ENCODE results near the gene NPDC1.

NPDC1 gene

DNA sequence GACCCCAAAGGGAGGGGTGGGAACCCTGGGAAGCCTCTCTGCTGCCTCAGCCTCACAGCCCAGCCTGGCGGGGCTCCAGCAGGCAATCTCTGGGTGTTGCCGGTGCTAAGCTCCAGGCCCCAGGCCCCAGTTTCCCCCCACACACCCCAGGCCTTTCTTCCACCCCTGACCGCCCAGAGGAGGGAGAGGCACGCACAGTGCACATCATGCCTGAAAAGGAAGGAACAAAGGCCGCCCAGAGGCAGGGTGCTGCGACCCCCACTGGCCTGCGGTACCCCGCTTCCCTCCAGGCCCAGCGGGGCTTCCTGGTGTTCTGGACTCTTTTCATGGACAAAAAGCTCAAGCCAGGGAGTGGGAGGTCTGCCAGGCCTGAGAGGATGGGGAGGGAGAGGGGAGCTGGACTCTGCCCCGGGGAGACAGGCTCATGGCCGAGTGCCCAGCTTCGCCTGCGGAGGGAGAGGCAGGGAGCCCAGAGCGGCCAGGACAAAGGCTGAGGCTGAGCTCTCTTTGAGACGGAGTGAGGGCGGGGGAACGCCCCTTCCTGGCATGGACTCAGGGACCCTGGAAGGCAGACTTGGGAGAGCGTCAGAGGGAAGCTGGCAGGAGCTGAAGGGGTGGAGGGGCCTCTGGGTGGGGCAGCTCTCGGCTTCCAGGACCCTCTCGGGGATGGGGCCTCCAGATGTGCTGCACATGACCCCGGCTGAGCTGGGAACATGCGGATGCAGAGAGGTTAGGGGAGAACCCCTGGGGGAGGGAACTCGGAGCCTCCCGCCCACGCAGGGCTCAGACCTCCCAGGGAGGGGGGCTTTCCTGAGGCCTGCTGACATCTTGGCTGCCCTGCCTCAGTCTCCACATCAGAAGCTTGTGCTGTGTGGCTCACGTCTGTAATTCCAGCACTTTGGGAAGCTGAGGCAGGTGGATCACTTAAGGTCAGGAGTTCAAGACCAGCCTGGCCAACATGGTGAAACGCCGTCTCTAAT lies 9.7 kb upstream of the NPDC1 start:
- DNase-seq, result no peak

GRCh38 chr9:137054932-137055384 lies 9.0 kb upstream of the NPDC1 start:
- DNase-seq, result no peak

GRCh38 chr9:137053944-137054931 lies 8.3 kb upstream of the NPDC1 start, which contains the start of gene ENTPD2:
Gene ENTPD2 (minus strand): TSS chr9:137054061. CDS start chr9:137053997, 64 bp downstream.
- DNase-seq, result no peak

DNA sequence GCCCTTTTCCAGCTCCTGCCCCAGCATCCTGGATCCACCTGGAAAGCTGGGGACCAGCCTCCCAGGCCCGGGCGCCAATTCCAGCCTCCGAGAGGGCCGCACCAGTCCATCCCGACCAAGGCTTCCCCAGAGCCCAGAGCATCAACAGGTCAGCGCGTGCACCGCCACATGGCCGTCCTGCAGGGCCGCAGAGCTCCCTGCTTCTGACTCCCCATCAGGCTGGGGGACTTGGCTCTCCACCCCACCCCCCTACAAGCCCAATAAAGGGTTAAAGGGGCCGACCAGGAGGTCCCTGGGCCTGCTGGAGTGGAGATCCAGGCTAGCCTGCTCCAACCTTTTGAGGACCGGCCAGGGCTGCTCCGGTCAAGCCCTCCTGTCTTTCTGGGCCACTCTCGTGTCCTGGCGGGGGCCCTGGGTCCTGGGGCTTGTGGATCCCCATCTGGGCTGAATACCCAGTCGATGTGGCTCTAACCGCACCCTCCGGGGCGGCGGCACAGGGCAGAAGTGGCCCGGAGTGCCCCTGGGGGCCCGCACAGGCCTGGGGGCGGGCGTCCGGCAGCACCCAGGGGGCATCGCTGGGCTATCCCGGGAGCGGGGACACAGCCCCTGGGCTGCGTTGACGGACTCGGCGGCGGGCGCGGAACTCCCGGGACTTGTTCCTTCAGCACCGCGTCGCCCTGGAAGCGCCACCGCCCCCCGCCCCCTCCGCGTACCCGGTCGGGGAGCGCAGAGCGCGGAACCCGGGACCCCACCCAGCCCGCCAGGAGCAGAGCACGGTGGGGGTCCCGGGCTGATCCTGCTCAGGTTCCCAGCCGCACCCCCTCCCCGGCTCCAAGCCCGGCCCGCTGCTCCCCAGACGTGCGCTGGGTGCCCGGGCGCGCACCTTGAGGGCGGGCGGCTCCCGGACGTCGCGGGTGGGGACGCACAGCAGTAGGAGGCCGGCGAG lies 7.3 kb upstream of the NPDC1 start:
- no peak for DNase-seq

DNA sequence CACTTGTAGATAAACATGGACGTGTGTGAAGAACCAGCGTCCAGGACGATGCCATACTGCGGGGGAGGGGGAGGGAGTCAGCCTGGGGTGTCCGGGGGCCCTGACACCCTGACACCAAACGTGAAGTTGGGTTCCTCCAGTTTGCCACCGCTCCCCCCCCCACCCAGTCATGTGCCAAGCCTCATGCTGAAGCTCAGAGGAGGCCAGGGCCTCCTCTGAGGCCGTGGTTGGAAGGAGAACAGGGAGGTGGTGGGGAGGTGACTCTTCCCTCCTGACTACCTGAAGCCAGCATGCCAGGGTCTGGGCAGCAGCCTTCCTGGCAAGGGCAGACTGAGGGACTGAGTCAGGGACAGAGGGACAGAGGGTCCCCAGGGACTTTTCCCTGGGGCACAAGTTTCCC lies 6.3 kb upstream of the NPDC1 start:
- no peak for DNase-seq

GRCh38 chr9:137051145-137051724 lies 5.3 kb upstream of the NPDC1 start:
- DNase-seq, result no peak

DNA sequence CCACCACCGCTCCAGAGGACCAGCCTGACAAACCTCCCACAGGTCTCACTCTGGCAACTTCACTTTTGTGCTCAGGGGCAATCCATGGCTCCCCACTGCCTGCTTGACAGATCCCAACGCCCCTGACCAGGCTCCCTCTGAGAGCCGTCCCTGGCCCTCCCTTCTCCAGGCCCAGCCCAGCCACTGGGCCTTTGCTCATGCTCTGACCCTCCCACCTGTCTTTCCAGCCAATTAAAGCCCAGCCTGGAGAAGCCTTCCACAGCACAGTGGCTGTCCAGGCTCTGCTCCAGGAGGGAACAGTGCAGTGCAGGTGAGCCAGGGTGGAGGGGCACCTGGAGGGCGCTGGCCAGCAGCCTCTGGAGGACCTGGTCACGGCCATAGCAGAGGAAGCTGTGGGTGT lies 4.6 kb upstream of the NPDC1 start:
- DNase-seq, result no peak

DNA sequence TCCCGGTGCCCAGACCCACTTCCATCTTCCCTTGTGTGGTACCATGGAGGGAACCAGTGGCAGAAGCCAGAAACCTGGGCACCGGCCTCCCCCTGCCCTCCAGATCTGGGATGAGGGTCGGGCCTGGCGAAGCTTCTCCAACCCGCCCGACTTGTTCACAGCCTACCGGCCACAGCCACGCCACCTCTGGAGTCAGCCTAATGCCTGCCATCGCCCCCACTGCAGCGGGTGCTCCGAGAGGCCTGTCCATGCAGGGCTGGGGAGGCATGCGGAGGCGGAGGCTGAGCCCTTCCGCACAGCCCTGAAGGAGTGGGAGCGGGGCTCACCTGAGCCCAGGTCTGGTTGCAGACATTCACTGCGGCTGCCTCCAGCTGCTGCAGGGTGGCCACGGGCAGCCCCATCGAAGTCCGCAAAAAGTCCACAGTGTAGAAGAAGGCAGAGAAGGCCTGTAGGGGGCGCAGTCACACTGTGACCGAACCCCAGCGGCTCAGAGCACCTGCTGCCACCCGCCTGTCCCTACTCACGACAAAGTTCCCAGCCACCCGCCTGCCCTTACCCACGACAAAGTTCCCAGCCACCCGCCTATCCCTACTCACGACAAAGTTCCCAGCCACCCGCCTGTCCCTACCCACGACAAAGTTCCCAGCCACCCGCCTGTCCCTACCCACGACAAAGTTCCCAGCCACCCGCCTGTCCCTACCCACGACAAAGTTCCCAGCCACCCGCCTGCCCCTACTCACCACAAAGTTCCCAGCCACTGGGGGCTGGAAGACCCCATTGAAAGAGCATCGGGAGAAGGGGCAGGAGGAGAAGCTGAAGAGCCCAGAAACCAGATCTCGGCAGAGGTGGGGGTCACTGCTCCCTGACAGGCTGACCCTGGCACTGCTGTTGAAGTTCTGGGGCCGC lies 3.8 kb upstream of the NPDC1 start:
- no peak for DNase-seq

DNA sequence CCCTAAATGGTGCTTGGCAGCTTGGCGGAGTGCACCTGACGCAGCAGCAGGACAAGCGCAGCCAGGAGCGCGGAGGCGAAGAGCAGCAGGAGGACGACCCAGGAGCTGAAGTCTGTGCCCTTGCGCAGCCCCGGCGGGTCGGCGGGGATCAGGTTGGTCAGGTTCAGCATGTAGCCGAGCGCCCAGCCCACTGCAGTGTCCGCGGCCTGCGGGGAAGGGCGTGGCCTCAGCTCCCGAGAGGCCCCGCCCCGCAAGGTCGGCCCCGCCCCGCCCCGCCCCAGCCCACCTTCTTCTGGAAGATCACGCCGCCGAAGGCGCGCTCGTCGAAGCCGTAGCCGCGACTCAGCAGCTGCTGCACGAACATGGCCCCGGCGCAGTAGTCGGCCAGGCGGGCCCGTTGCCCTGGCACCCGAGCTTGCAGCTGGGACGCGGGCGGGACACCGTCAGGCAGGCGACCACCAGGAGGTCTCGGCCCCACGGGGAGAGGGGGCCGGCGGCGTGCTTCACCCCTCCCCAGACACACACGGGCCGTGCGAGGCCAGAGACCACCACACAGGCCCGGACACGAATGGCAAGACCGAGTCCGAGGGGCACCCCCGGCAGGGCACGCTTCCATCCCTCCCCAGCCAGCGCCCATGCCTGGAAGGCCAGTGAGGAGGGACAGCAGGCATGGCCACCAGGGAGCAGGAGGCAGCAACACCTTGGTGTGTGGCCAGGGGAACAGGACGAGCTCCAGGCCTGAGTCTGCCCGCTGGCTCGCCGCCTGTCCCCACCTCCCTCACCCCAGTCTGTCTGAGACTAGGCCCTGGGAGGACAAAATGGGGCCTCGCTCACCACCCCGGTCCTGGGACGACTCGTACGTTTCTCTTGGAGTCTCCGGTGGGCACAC lies 2.9 kb upstream of the NPDC1 start:
- DNase-seq, result no peak

- no peak for DNase-seq
Observed at GRCh38 chr9:137045294-137046087, 486 bp downstream of the NPDC1 start.

DNA sequence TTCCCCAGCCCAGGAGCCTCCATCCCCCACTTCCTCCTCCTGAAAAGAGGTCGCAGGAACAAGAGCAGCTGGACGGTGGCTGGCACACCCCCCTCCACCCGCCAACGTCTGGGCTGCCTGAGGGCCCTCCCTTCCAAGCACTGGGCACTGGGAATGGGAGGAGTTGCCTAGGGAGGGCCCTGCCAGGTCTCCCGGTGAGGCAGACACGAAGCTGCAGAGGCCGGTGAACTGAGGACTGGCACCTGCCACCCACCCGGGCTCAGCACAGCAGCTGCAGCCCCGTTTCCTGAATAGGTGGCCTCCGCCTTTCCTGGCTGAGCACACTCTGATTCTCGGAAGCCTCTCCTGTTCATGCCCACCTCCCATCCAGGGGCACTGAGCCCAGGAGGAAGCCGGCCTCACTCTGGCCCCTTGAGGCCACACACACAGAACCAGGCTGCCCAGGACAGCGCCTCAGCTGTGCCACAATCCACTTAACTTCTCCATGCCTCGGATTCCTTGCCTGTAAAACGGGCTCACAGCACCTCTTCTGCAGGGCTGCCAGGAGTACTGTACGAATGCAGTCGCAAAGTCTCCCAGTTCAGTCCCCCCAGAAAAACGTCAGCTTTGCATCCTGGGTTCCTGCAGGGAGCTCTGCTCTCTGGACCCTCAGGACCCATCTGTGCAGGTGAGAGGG lies 1.3 kb downstream of the NPDC1 start:
- no peak for DNase-seq

DNA sequence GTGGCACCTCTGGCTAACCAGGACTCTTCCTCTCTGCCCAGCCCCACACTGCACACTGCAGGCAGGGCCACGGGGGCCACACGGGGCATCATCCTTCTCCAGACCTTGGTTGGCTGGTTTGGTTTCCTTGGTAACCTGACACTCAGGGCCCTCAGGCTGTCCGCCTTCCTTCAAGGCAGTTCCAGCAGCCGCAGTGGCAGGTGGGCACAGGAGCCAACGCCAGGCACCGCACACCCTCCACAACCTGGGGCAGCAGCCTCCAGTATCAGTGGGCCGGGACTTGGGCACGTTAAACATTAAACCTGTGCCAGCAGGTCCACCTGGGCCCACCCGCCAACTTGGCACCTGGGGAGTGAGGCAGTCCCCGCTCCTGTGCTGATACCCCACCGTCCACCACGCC lies 1.9 kb downstream of the NPDC1 start:
- no peak for DNase-seq

GRCh38 chr9:137042751-137043727 lies 2.9 kb downstream of the NPDC1 start:
- no peak for DNase-seq

DNA sequence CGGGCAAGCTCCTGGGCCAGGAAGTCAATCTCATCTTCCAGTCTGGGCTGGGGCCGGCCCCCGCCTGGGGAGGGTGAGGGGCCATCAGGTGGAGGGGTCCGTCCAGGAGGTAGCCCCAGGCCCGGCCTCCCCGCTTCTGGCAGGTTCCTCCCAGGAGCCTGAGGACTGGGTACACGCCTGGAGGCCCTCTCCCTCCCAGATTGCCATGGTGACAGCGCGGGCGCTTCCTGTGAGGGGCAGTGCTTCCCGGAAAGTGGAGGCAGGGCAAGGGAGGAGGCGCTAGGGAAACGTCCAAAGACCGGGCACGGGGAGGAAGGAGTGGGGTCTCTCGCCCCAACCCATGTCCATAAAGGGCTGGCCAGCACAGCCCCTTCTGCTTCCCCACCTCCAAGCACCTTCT lies 4.9 kb downstream of the NPDC1 start:
- no peak for DNase-seq

GRCh38 chr9:137040568-137040967 lies 5.4 kb downstream of the NPDC1 start:
- DNase-seq, result no peak

DNA sequence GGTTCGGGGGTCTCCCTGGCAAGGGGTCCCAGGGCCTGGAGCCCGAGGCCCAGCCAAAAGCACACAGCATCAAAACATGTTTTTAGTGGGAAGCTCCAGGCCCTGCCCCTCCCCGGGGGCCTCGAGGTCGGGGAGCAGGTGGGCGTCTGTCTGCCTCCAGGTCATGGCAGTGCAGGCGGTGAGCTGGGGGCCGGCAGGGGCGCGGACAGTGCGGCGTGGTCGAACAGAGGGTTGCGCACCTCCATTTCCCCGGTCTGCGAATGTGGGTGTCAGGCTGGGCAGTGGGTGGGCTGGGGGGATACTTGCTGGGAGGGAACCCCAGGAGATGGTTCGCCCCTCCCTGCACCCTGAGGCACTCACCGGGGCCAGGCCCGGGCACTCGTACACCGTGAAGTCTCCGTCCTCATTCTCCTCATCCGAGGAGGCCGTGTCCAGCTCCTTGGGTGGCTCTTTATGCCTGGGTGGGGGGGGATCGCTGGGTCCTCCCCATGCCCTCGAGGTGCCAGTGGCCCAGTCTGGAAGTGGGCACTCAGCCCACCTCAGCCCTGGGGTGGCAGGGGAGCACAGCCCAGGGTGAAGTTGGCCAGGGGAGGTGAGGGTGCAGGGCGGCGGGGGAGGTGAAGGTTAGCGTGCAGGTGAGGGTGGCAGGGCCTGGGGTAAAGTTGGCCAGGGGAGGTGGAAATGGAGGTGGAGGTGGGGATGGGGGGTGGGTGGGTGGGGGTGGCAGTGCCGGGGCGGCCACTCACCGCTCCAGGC lies 6.2 kb downstream of the NPDC1 start:
- DNase-seq, result no peak
